IMR-90 (cell line): ENCODE results near the gene OMG. TPM values are rescaled to one million over a fixed set of nuclear protein-coding genes. Genes with fewer than 3 reads are reported as not detected.

ENCODE experiments used
- ATAC-seq: fragments of 200-7000 bp; cut with Tn5 transposase; 2 replicates; pipeline ENCODE4 v1.9.1; 2020; ENCODE audit warnings: low read depth, mild to moderate bottlenecking, moderate library complexity
- BruUV-seq: library from RNA; stranded (reverse); fragments of 400-500 nt; replicated peaks from 2 replicates; lab custom pipeline; 2021; lab: Mats Ljungman, UMichigan
- CTCF ChIA-PET: fragments of 300-600 bp; formaldehyde crosslinking; extraction: SDS; loops from one replicate; lab custom pipeline; 2021; ENCODE audit warnings: antibody characterized with exemption; lab: Yijun Ruan, JAX
- POLR2A ChIA-PET: fragments of 300-600 bp; sonication (Branson Sonifier 250); formaldehyde crosslinking; loops from one replicate; lab custom pipeline; 2022; ENCODE audit warnings: antibody characterized with exemption; ENCODE audit not compliant: unreplicated experiment; lab: Charles Lee
- DNase-seq: peaks from one replicate; pipeline ENCODE4 v3.0.0; 2013
- H2AFZ ChIP-seq: replicated peaks from 2 replicates; pipeline ENCODE3; 2013; ENCODE audit warnings: low read length, mild to moderate bottlenecking; ENCODE audit not compliant: poor library complexity
- H2AK5ac ChIP-seq: 2 replicates; pipeline ENCODE4 v1.6.1; 2013; ENCODE audit warnings: low read depth, low read length, inconsistent platforms
- H2AK9ac ChIP-seq: replicated peaks from 2 replicates; pipeline ENCODE3; 2013; ENCODE audit warnings: mild to moderate bottlenecking, low read depth, low read length, moderate library complexity; ENCODE audit not compliant: poor library complexity
- H2BK120ac ChIP-seq: 2 replicates; pipeline ENCODE4 v1.6.1; 2013; ENCODE audit warnings: low read depth, low read length, inconsistent platforms
- H2BK15ac ChIP-seq: 3 replicates; pipeline ENCODE4 v1.6.1; 2013; ENCODE audit warnings: low read depth, low read length, inconsistent platforms
- H2BK20ac ChIP-seq: 2 replicates; pipeline ENCODE4 v1.6.1; 2013; ENCODE audit warnings: low read depth, mild to moderate bottlenecking, inconsistent platforms, low read length, moderate library complexity
- H2BK5ac ChIP-seq: 2 replicates; pipeline ENCODE4 v1.6.1; 2013; ENCODE audit warnings: mild to moderate bottlenecking, low read depth, low read length, inconsistent platforms; ENCODE audit not compliant: poor library complexity, severe bottlenecking
- H3K14ac ChIP-seq: replicated peaks from 2 replicates; pipeline ENCODE4 v1.6.1; 2013; ENCODE audit warnings: low read depth, low read length, inconsistent platforms
- H3K18ac ChIP-seq: 2 replicates; pipeline ENCODE4 v1.6.1; 2013; ENCODE audit warnings: low read depth, low read length, control low read depth
- H3K23ac ChIP-seq: 2 replicates; pipeline ENCODE4 v1.6.1; 2013; ENCODE audit warnings: low read depth, low read length, inconsistent platforms
- H3K27ac ChIP-seq: 2 replicates; pipeline ENCODE4 v1.5.1; 2013; ENCODE audit warnings: mild to moderate bottlenecking, control low read depth, low read length; ENCODE audit not compliant: insufficient read depth
- H3K27me3 ChIP-seq: 2 replicates; pipeline ENCODE4 v1.6.1; 2013; ENCODE audit warnings: low read length; ENCODE audit not compliant: control insufficient read depth, insufficient read depth
- H3K36me3 ChIP-seq: 2 replicates; pipeline ENCODE4 v1.6.1; 2013; ENCODE audit warnings: low read length, mixed read lengths; ENCODE audit not compliant: control insufficient read depth, insufficient read depth
- H3K4ac ChIP-seq: 2 replicates; pipeline ENCODE4 v1.6.1; 2013; ENCODE audit warnings: low read depth, low read length, inconsistent platforms
- H3K4me1 ChIP-seq: 2 replicates; pipeline ENCODE4 v1.6.1; 2013; ENCODE audit warnings: low read length, mixed read lengths; ENCODE audit not compliant: control insufficient read depth, insufficient read depth
- H3K4me2 ChIP-seq: 2 replicates; pipeline ENCODE4 v1.6.1; 2013; ENCODE audit warnings: low read depth, mild to moderate bottlenecking, control low read depth, low read length, moderate library complexity
- H3K4me3 ChIP-seq: 2 replicates; pipeline ENCODE4 v1.5.1; 2013; ENCODE audit warnings: low read depth, mild to moderate bottlenecking, control low read depth, low read length, moderate library complexity; ENCODE audit not compliant: insufficient read depth
- H3K56ac ChIP-seq: 2 replicates; pipeline ENCODE4 v1.6.1; 2013; ENCODE audit warnings: low read length, inconsistent platforms; ENCODE audit not compliant: insufficient read depth; ENCODE audit errors: extremely low read depth
- H3K79me1 ChIP-seq, 2 experiments: 2 replicates each; pipeline ENCODE4 v1.6.1; 2013; ENCODE audit warnings: low read length in 2 of 2, inconsistent platforms in 1 of 2, low read depth in 1 of 2
- H3K9ac ChIP-seq: 2 replicates; pipeline ENCODE4 v1.6.1; 2013; ENCODE audit warnings: low read depth, low read length, control low read depth
- H3K9me1 ChIP-seq: 2 replicates; pipeline ENCODE4 v1.6.1; 2013; ENCODE audit warnings: low read length, inconsistent platforms; ENCODE audit not compliant: insufficient read depth
- H3K9me3 ChIP-seq: 2 replicates; pipeline ENCODE4 v1.6.1; 2013; ENCODE audit warnings: low read length; ENCODE audit not compliant: control insufficient read depth, insufficient read depth
- H4K20me1 ChIP-seq: 2 replicates; pipeline ENCODE4 v1.6.1; 2013; ENCODE audit warnings: low read length, inconsistent platforms; ENCODE audit not compliant: insufficient read depth
- H4K5ac ChIP-seq: 2 replicates; pipeline ENCODE4 v1.6.1; 2013; ENCODE audit warnings: mild to moderate bottlenecking, low read depth, low read length, control low read depth
- H4K8ac ChIP-seq, 2 experiments: 2 replicates each; pipeline ENCODE4 v1.6.1; 2013; ENCODE audit warnings: low read depth in 2 of 2, low read length in 2 of 2, control low read depth in 1 of 2, inconsistent platforms in 1 of 2
- H4K91ac ChIP-seq: 2 replicates; pipeline ENCODE4 v1.6.1; 2013; ENCODE audit warnings: low read depth, low read length, inconsistent platforms; ENCODE audit not compliant: insufficient read depth
- CHD1 ChIP-seq: IDR thresholded peaks from 2 replicates; pipeline ENCODE4 v1.6.1; 2012; ENCODE audit warnings: low read depth, low read length, improper control_type of control experiment
- FOS ChIP-seq: fragments of 150-350 bp; IDR thresholded peaks from 2 replicates; pipeline ENCODE4 v1.6.1; 2016; ENCODE audit warnings: low read depth, low read length
- MAFK ChIP-seq: IDR thresholded peaks from 2 replicates; pipeline ENCODE4 v1.6.1; 2012; ENCODE audit warnings: low read depth, low read length, improper control_type of control experiment
- MAZ ChIP-seq: IDR thresholded peaks from 2 replicates; pipeline ENCODE4 v1.6.1; 2012; ENCODE audit warnings: low read depth, mild to moderate bottlenecking, low read length, improper control_type of control experiment, moderate library complexity, borderline replicate concordance
- MXI1 ChIP-seq: IDR thresholded peaks from 2 replicates; pipeline ENCODE4 v1.6.1; 2012; ENCODE audit warnings: low read depth, mild to moderate bottlenecking, low read length, moderate library complexity, borderline replicate concordance
- NFE2L2 ChIP-seq: fragments of 150-350 bp; IDR thresholded peaks from 2 replicates; pipeline ENCODE4 v1.6.1; 2016; ENCODE audit warnings: low read depth, mild to moderate bottlenecking, low read length
- POLR2A ChIP-seq: IDR thresholded peaks from 2 replicates; pipeline ENCODE4 v1.6.1; 2012; ENCODE audit warnings: mild to moderate bottlenecking, low read depth, low read length
- RCOR1 ChIP-seq: IDR thresholded peaks from 2 replicates; pipeline ENCODE4 v1.6.1; 2012; ENCODE audit warnings: mild to moderate bottlenecking, low read length, improper control_type of control experiment; ENCODE audit not compliant: insufficient replicate concordance
- RFX5 ChIP-seq: IDR thresholded peaks from 2 replicates; pipeline ENCODE4 v1.8.0; 2012; ENCODE audit warnings: low read depth, mild to moderate bottlenecking, low read length, moderate library complexity
- SMC3 ChIP-seq: fragments of 150-350 bp; IDR thresholded peaks from 2 replicates; pipeline ENCODE4 v1.6.1; 2016; ENCODE audit warnings: low read depth, mild to moderate bottlenecking, antibody characterized with exemption, low read length, moderate library complexity
- dilution Hi-C: fragments of 300-500 bp; cut with HindIII; formaldehyde crosslinking; loops from one replicate; pipeline ENCODE4 v1.14.3; 2018; ENCODE audit warnings: low sequenced_read_pairs; ENCODE audit not compliant: unreplicated experiment
- in situ Hi-C: fragments of 300-500 bp; cut with MboI; formaldehyde crosslinking; loops from 3 replicates; pipeline ENCODE4 v1.14.3; 2019; ENCODE audit warnings: low sequenced_read_pairs, inconsistent platforms, mixed read lengths
- intact Hi-C: fragments of 100-400 bp; cut with micrococcal nuclease; formaldehyde crosslinking; loops from 2 replicates; pipeline ENCODE4 v1.10.0; 2022
- polyA plus RNA-seq, 3 experiments: library from polyadenylated mRNA; depleted of rRNA; stranded (reverse); fragments of >200 nt; gene quantifications; 2 replicates each; pipeline ENCODE4 v1.2.3, GENCODE V29; 2012; ENCODE audit warnings: low replicate concordance in 1 of 3
- total RNA-seq: library from RNA; depleted of rRNA; stranded (reverse); fragments of >200 nt; gene quantifications from 2 replicates; pipeline ENCODE4 v1.2.3, GENCODE V29; 2012

The OMG gene
- total and polyA plus RNA-seq, 2 of the 4 experiments (the other 2 are of a cell fraction), result 0.18 TPM; not detected in 1

GRCh38 chr17:31299624-31300023, 2.6 kb upstream of the OMG start:
- Histone ChIP-seq H3K9ac (no peak overlapping the region), H3K23ac (no peak overlapping the region), H3K4me3 (no peak overlapping the region), H4K20me1 (no peaks in the 10 kb centered on the region; the same call in 1 of the 2 replicates), H4K8ac (no peak overlapping the region), H3K27ac (no peak overlapping the region), H2BK20ac (no peak overlapping the region), H4K91ac (no peak overlapping the region), H2BK15ac (no peak overlapping the region), H3K36me3 (no peaks in the 10 kb centered on the region), H3K27me3 (no peaks in the 10 kb centered on the region), H3K18ac (no peak overlapping the region), H3K4me2 (no peak overlapping the region), H3K79me1 (peaks cover 14 to 26% of the 10 kb centered on the region in 2 experiments), H2AK5ac (no peak overlapping the region), H2BK5ac (no peak overlapping the region), H3K9me3 (no peaks in the 10 kb centered on the region), H3K9me1 (no peaks in the 10 kb centered on the region; the same call in 1 of the 2 replicates), H2AK9ac (no peak overlapping the region), H3K14ac (no peak overlapping the region), H4K5ac (no peak overlapping the region), H3K56ac (no peak overlapping the region), H2AFZ (no peak overlapping the region), H2BK120ac (no peak overlapping the region), H3K4me1 (no peaks in the 10 kb centered on the region), H3K4ac (no peak overlapping the region)
- no TSS peak for BruUV-seq
- intact Hi-C loops, result no loop called here
- ChIA-PET POLR2A (interaction anchor here (0.5 kb wide), 1 partner anchor 12 kb away, joined by 4 read pairs; no protein-coding TSS in a partner anchor), CTCF (no interaction called here)
- in situ Hi-C loops, result no loop called here
- no peak for DNase-seq
- TF ChIP-seq POLR2A (no peak), MAZ (no peak), MXI1 (no peak), RFX5 (no peak), NFE2L2 (no peak), RCOR1 (no peak), FOS (no peak), SMC3 (no peak), MAFK (no peak), CHD1 (no peak)
- no peak for ATAC-seq
- dilution Hi-C loops, result no loop called here
